Activated T-helper 1 cell treated with Interleukin-2 at 50 U/mL for 16 hours (primary cell): ENCODE data around the gene ZBTB42.

Experiments
- DNase-seq: peaks from one replicate; pipeline ENCODE4 v3.0.0-alpha.2; 2020; ENCODE audit warnings: low read depth

The ZBTB42 gene

DNA sequence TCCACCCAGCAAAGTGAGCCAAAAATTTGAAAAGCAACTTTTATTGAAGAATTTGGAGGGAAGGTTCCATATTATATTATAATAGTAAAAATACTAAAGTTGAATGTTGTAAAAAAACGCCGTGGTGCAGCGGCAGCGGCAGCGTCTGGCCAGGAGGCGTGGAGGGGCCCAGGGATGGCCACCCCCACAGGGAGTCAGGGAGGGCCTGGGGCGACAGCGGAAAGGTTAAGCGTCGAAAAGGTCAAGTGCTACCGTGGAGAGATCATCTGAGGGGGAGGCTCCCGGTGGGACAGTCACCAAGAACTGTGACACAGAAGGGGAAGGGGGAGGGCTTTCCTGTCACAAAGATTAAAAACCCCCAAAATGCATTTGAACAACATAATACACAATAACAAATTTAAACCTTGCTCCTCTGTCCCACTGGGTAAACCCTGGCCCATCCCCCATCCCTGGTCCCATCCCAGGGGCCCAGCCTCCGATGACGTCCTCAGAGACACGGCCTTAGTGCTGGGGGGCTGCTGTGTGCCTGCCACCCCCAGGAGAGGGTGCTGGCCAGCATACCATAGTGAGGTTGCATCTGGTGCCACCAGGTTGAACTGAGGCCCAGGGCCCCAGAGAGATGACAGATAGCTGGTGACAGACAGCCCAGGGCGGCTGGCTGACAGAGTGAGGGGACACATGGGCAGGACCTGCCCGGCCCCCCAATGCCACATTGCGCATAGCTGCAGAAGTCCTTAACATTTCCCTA lies 31.4 kb upstream of the ZBTB42 start:
- no peak for DNase-seq

DNA sequence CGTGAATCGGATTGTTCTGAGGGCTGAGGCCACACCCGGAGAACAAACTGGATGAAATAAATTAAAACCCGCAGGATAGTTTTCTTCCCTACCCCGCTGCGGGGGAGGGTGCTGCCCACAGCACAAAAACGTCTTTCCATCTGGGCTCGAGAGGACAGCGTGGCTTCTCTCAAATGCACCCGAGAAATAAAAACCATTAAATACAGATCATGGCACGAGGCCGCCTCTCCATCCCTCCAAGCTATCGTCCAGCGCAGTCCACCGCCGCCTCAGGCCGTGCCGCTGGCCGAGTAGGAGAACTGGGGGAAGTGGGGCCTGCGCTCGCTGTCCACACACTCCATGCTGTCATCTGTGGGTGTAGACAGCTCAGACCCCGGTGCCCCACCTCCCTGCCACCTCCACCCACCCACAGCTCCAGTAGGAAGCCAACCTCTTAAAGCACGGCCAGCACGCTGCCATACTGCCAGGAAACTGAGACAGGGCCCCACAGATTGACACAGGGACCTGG lies 30.8 kb upstream of the ZBTB42 start:
- DNase-seq = no peak

DNA sequence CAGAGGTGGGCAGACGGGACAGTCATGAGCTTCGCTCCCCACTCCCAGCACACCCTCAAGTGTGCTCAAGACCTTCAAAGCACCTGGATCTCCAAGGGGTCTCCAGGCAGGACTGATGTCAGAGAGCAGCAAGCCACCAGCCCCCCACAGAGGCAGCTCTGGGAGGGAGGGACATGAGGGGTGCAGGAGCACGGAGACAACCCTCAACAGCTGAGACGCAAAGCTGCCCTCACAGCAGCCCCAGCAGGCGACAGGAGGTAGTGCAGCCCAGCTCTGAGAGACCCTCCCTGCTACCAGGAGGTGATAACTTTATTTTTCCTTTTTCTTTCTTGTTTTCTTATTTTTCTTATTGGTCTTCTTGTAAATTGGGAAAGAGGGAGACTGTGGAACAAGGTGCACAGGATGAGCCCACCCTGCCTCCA lies 30.0 kb upstream of the ZBTB42 start:
- no peak for DNase-seq

DNA sequence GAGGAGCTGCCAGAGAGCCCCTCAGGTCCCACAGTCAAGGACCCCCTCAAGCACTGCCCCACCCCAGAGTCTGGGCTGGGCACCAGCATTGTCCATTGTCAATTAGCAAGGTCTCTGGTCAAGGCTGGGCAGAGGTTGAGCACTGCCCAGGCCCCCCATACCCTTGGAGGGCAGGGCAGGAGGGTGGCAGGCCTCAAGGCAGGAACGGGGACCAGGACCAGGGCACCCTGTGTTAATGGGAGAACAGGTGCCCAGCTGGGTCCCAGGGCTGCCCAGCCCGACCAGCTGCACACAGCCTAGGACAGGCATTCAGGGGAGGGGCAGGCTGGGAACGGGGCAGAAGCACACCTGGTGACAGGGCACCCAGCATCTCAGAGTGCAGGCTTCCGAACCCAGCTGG lies 29.5 kb upstream of the ZBTB42 start:
- no peak for DNase-seq

DNA sequence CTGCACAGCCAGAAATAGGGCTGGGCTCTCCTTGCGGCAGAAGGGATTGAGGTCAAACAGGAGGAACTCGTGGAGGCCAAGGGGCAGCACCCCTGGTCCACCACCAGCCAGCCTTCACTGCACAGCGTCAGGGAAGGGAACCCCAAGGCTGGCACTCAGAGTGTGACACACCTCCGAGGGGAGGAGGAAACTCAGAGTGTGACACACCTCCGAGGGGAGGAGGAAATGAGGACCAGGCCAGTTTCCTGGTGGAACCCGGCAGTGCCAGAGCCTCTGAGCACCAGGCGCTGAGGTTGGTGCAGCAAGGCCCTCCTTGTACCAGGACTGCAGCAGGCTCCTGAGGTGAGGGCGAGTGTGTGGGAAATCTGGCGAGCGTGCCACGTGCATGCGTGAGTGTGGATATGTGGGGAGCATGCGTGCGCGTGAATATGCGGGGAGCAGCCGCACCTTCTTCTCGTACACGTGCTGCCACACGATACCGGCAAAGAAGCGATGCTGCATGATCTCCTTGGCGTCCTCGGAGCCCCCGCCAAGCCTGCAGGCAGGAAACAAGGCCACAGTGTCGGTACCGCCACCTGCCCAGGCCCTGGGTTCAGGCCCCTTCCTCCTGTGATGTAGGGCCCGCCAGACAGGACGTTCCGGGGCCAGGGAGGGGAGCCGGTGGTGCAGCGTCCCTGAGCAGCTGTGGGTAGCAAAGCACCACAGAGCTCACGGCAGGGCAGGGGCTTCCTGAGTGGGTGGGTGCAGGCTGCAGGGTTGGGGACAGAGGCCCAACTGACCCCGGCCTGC lies 28.8 kb upstream of the ZBTB42 start:
- no peak for DNase-seq

DNA sequence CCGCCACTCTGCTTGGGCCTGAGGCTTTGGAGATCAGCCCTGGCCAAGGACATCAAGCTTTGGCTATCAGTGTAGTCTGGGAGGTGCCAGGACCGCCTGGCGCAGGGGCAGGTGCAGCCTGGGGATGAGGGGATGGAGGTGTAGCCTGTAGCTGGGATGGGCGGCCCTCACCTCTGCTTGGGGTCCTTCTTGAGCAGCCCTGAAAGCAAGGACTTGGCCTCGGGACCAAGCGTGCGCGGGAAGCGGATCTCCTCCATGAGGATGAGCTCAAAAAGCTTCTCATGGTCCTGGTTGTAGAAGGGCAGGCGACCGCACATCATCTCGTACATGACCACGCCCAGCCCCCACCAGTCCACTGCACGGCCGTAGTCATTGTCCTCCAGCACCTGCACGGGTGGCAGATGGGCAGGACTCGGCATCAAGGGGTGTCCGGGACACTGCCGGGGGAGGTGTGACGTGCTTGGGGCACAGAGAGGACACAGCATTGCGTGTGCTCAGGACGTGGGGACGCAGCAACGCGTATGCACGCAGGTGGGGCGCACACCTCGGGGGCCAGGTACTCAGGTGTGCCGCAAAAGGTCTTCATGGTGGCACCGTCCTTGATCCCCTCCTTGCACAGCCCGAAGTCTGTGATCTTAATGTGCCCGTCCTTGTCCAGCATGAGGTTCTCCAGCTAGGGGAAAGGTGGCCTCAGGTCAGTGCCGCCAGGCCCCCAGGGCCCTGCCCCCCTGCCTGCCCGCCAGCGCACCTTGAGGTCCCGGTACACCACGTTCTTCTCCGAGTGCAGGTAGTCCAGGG lies 28.0 kb upstream of the ZBTB42 start:
- no peak for DNase-seq

DNA sequence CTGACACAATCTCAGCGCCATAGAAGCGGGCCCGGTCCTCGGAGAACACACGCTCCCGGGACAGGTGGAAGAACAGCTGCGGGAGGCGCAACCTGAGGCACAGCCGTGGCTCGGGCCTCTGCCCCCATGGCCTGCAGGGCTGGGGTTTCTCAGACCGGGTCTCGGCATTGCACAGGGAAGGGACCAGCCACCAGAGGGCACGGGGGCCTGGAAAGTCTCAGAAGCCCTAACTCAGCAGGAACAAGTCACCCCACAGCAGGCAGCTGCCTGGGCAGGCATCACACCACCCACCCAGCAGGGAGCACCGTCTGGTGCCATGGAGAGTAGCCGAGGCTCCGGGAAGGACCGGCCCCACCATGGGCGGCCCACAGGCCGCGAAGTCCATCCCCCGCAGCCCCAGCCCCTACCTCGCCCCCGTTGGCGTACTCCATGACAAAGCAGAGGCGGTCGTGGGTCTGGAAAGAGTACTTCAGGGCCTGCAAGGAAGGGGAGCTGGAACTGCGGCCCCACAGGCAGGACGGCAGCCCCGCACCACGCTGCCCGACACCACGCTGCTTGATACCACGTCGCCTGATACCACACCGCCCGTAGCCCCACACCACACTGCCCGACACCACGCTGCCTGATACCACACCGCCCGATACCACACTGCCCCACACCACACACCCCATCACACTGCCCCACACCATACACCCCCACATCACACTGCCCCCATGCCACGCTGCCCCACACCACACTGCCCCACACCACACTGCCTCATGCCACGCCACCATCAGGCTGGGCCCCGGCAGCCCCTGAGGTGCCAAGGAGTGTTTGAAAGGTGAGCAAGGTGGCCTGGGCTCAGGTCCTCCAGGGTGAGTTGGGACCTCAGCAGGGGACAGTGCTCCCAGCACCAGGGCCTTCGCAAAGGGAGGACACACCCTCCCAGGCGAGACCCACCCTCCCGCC lies 27.1 kb upstream of the ZBTB42 start:
- no peak for DNase-seq

DNA sequence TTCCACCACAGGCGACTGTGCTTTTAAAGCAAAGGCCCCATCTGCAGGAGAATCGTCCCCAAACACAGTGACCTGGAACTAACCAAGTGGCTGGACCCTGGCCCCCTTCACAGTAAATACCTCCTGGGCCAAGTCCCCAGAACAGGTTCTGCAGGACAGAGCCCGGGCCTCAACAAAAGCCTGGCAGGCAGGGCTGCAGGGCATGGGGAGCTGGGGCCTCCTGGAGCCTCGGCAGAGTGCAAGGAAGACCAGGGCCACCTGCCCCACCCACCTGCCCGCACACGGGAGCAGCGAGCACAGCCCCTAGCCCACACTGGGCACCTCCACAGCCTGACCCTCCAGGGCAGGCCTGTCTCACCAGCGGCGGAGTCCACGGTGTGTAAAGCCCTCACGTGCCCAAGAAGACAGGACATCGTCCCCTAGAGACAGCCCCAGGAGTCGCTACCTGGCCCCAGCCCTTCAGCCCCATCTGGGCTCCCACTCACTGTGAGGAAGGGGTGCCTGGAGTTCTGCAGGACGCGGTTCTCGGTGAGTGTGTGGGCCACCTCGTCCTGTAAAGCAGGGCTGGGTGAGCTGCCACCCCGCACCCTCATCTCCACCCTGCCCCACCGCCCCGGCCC lies 26.3 kb upstream of the ZBTB42 start:
- DNase-seq = no peak

DNA sequence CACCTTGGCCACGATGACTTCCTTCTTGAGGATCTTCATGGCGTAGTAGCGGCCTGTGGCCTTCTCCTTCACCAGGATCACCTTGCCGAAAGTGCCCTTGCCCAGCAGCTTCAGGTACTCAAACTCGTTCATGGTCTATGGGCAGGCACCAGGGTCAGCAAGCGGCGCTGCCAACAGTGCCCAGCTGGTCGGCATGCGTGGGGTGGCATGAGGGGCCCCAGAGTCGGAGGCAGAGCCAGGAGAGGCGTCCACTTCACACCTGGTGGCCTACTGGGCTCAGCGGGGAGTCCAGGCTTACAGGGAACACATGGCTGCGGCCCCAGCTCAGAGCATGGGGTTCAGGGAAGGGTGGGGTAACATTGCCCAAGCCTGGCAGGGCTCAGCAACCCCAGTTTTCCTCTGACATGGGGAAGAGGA lies 25.8 kb upstream of the ZBTB42 start:
- no peak for DNase-seq

DNA sequence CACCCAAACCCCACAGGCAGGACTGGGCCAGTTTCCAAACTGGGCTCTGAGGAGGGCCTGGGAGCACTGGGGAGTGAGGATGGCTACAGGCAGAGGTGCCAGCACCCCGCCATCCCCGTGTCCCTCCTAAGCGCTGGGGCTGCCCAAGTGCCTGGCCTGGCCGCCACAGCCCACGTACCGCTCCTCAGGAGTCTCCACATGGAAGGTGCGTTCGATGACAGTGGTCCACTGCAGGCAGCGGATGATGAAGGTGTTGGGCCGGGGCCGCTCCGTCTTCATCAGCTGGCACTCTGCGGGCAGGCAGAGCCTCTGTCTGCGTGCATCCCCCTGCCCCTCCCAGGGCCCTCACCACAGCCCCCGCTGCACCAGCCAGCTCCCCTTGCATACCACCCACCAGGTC lies 24.4 kb upstream of the ZBTB42 start:
- DNase-seq = no peak

DNA sequence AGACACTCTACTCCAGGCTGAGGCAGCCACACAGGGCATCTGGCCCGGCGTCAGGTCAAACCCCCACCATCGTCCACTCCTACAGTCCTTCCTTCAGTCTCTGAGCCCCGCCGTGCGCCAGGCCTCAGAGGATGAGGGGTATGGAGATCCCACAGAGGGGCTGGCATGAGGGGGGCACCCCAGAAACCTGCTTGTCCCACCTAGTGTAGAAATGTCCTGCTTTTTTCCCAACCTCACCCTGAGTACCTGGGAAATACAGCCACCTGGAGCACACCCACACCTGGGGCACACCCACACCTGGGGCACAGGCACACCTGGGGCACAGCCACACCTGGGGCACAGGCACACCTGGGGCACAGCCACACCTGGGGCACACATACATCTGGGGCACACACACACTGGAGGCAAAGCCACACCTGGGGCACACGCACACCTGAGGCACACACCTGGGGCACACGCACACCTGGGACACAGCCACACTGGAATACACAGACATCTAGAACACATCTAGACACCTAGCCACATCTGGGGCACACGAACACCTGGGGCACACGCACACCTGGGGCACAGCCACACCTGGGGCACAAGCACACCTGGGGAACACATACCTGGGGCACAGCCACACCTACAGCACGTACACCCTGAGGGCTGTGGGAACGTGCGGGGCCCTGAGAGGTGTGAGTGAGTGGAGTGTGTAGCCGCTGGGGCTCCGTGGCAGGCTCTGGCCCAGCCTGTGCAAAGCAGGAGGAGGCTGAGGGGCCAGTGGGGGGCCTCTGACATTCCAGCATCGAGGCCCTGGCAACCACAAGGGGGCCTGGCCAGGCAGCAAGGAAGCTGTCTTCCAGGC lies 23.7 kb upstream of the ZBTB42 start:
- no peak for DNase-seq

DNA sequence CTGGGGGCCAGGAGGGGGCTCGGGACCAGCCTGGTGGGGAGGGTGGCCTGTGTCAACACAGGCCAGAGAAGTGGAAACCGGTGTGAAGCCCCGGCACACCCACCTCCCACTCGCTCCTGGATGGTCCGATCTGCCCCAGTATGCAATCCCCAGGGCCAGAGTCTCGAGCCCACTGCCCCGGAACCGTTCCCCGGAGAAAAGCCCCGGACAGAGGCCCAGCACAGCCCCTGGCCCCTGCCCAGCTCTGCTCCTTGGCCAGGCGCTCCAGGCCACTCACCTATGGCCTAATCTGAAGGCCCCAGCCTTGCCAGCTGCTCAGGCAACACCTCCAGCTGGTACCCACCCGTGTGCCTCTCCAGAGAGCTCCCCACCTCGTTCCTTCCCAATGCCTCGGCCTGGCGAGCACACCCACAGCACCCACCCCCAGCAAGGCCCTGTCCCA lies 23.1 kb upstream of the ZBTB42 start:
- no peak for DNase-seq

DNA sequence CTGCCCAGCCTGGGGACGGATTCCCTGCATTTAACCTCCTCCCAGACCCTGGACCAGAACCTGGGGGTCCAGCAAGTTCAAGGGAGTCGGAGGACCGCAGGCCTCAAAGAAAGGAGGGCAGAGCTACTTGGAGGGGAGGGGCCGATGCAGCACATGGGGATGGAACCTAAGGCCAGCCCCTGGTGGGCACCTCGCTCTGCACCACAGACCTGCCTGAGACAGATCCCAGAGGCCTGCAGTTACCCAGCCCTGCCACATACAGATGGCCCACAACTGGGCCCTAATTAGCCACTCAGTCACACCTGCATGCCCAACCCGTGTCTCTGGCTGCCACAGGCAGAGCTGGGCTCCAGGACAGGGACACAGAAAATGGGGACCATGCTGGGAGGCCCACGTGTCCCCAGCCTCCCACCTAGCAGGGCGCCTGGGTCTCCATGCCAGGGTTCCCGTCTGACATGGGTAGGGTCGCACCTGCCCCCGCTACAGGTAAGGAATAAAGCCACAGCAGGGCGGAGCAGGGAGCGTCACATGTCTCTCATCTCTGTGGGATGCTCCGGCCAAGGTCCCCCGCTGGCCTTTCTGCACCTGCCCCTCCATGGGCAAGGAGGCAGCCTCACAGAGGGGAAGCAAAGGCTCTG lies 22.1 kb upstream of the ZBTB42 start:
- DNase-seq = no peak

DNA sequence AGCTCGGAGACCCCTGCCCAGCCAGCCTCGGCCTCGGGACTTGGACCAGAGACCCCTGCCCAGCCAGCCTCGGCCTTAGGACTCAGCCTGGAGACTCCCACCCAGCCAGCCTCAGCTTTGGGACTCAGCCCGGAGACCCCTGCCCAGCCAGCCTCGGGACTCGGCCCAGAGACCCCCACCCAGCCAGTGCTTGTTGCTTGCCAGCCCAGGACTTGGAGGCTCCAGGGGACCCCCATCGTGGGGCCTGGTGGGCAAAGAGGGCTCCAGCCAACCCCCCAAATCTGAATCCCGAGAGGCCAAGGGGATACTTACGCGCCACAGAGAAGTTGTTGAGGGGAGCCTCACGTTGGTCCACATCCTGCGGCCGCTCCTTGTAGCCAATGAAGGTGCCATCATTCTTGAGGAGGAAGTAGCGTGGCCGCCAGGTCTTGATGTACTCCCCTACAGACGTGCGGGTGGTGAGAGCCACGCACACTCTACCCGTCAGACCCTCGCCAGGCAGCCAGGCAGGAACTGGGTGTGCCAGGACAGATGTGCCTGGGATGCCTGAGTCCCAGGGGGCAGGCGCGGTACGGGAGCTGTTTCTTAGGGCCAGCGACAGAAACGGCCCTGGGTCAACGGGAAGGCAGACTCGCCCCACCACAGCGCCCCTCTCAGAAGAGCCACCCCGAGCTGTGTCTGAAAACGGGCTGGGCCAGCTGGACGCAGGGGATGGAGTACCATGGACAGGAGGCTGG lies 21.0 kb upstream of the ZBTB42 start:
- no peak for DNase-seq

DNA sequence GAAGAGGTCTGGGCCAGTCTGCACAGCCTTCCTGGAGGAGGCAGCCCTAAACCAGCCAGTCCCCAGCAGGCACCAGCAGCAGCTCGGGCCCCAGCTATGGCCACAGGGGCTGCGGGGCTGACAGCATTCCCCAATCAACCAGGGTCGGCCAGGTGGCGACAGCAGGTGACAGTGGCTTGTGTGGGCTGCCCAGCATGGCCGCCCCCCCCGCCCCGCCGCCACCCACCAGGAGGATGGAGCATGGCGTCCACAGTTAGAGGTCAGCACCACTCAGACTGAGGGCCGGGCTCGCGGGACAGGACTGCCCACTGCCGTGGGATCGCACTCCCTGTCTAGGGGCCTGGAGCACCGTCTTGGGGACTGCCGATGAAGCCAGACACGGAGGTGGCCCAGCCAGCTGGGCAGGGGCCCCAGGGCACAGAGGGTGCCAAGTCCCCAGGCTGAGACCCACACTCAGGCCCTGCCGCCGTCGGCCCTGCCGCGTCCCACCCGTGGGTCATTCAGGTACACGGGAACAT lies 20.3 kb upstream of the ZBTB42 start:
- no peak for DNase-seq

DNA sequence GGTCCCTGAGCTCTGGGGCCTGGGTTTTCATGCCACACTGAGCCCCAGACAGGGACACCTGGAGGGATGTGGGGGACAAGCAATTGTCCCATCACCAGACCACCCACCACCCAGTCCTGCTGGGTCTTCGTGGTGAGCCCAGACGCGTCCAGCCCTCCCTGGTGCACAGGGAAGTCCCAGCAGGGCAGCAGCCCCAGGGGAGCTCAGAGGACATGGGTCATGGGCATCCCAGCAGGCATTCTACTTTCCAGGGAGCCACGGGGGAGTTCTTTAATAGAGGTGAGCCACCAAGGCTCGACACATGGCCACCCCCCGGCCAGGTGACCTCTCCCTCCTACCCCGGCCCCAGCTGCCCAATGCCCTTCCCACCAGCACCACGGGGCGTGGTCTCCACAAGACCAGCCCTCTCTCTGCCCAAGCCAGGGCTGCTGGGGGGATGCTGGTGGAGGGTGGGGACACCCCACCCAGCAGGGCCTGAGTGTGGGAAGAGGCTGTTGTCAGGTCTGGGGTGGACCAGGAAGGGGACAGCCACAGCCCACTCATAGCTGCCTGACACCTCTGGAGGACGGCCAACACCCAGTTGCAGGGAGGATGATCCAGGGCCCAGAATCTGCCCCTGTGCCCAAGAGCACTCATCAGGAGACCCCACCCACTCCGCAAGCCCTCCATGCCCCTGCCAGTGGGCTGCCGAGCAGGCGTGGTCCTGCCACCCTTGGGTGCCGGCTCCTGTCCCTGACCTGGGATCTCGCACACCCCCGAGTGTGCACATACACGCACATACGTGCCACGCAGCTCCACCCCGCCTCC lies 19.4 kb upstream of the ZBTB42 start:
- DNase-seq = no peak

DNA sequence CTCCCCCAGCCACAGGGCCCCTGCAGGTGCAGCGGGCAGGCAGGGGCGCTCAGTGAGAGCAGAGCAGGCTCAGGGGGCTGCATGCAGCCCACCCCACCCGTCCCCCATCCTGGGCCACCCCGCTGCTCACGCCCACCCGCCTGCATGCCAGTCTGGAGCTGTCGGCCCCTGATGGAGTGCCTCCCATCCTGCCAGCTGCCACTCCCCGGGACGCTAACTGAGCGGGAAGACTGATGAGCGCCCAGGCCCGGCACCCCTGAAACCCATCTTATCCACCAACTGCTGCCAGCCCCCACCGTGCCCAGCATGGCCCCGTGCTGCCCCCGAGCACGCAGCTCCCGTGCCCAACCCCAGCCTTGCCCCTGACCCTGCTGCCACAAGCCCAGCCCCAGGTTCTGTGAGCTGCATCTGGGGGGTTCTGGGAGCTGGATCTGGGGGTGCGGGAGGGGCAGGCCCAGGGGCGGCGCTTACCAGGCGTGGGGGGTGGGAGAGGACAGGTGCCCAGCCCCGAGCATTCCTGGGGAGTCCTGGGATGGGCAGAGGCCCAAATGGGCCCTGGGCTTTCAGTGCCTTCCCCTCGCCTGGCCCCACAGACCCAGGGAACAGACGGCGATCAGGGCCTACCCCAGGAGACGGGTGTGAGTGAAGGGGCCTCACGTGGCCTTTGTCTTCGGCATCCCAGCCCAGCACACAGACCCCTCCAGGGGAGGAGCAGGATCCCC lies 18.7 kb upstream of the ZBTB42 start:
- DNase-seq = no peak
